Transverse colon (tissue), 4 donors: Measurements from ENCODE around the gene POLK.

ENCODE experiments used
- POLR2A ChIP-seq: fragments of 450-650 bp; IDR thresholded peaks from one replicate; pipeline ENCODE4 v1.6.1; 2016; ENCODE audit warnings: antibody characterized with exemption, mild to moderate bottlenecking, moderate library complexity
- POLR2AphosphoS5 ChIP-seq, 3 donors: sonication (generic); formaldehyde crosslinking; IDR thresholded peaks; one replicate each; pipeline ENCODE4 v1.6.1; 2016; ENCODE audit warnings: antibody characterized with exemption in 3 of 3
- TF ChIP-seq, protein P1 (sequence below), 5 experiments: fragments of 200-600 bp in 3 of 5; fragments of 450-650 bp in 2 of 5; sonication (generic) in 3 of 5; IDR thresholded peaks; 1 replicate in 2 of 5; 2 replicates in 3 of 5; pipeline ENCODE4 v1.5.1; 2016 to 2017; ENCODE audit warnings: antibody characterized with exemption in 5 of 5, inconsistent platforms in 3 of 5, mild to moderate bottlenecking in 2 of 5, moderate library complexity in 1 of 5

DNA sequence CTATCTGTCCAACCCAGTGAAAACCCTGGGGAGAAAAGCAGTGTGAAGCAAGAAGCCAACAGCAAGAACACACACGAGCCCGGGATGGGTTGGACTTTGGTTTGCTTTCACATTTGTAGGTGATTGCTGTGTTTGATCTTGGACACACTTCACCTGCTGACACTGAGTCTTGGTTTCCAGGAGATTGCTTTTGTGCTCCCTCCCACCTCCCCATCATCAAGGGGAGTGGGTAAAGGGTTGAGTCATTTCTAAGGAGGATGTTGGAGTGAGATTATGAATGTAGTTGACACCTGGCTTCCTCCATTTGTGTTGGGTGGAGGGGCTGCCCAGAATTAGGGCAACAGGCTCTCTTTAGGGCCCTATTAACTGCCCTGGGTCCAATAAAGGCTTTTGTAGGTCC, 137.0 kb downstream of the POLK start:
- TF ChIP-seq, protein P1, sequence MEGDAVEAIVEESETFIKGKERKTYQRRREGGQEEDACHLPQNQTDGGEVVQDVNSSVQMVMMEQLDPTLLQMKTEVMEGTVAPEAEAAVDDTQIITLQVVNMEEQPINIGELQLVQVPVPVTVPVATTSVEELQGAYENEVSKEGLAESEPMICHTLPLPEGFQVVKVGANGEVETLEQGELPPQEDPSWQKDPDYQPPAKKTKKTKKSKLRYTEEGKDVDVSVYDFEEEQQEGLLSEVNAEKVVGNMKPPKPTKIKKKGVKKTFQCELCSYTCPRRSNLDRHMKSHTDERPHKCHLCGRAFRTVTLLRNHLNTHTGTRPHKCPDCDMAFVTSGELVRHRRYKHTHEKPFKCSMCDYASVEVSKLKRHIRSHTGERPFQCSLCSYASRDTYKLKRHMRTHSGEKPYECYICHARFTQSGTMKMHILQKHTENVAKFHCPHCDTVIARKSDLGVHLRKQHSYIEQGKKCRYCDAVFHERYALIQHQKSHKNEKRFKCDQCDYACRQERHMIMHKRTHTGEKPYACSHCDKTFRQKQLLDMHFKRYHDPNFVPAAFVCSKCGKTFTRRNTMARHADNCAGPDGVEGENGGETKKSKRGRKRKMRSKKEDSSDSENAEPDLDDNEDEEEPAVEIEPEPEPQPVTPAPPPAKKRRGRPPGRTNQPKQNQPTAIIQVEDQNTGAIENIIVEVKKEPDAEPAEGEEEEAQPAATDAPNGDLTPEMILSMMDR (IDR thresholded peaks at IDR 0.05), result no peak
- TF ChIP-seq POLR2A, result no peak
- TF ChIP-seq POLR2AphosphoS5 (IDR thresholded peaks at IDR 0.05), result peak in 1 of 3 donors; percentile 19
